T-helper 1 cell treated with Interleukin-12 subunit alpha and Interleukin-12 subunit beta and Interleukin-4 antibody, amounts not matched to agents 30 ng/mL and 1 ng/mL, for 36 hours (primary cell): Measurements from ENCODE around the gene NR2F6. TPM values are rescaled to one million over a fixed set of nuclear protein-coding genes. Genes with fewer than 3 reads are reported as not detected.

ENCODE experiments used
- intact Hi-C: fragments of 100-400 bp; cut with micrococcal nuclease; formaldehyde crosslinking; loops from one replicate; pipeline ENCODE4 v1.15.1; 2024
- total RNA-seq: library from RNA; stranded (reverse); gene quantifications from 2 replicates; pipeline ENCODE4 v1.2.3, GENCODE V29; 2022

NR2F6 gene
- total RNA-seq, 1 donor from 2014 or later, result 6.4 TPM

DNA sequence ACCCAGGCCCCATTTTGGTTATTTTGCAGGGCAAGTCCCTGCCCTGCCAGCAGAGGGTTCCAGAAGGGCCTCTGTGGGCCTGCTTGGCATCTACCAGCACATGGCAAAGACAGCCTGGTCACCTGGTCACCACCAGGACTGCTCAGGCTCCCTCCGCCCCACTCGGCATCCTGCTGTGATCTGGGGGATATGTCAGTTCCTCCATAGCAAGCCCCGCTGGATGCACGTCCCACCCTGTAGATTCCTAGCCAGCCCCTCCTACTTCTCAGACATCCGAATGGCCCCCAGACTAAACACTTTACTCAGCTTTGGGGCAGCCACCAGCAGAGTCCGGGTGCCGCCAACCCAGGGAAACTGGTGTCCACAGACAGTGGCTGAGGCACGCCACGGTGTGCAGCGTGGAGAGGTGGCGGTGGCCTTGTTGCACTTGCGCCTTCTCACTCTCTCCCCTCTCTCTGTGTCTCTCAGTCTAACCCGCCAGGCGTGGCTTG lies 62.4 kb downstream of the NR2F6 start:
- intact Hi-C loops, result no loop called here

Other genes starting within 250 kb of the NR2F6 start
- 0.22 and 0.44 TPM in 2 replicates for gene CPAMD8, start 219.1 kb downstream of the NR2F6 start, total RNA-seq
- 22.8 and 28.6 TPM in 2 replicates for gene HAUS8, start 170.5 kb downstream of the NR2F6 start, total RNA-seq
- 220 and 224 TPM in 2 replicates for gene MYO9B, start 170.1 kb downstream of the NR2F6 start, total RNA-seq
- 27.8 and 31.3 TPM in 2 replicates for gene USE1, start 30.6 kb downstream of the NR2F6 start, total RNA-seq
- 15.7 and 21.3 TPM in 2 replicates for gene OCEL1, start 19.7 kb downstream of the NR2F6 start, total RNA-seq
- 0.22 and 0.80 TPM in 2 replicates for gene USHBP1, start 18.8 kb upstream of the NR2F6 start, total RNA-seq
- 107 and 113 TPM in 2 replicates for gene BABAM1, start 21.5 kb upstream of the NR2F6 start, total RNA-seq
- gene ANKLE1, start 36.0 kb upstream of the NR2F6 start, total RNA-seq, result 3.7 and 4.5 TPM in 2 replicates
- 12.0 and 12.7 TPM in 2 replicates for gene ABHD8, start 57.5 kb upstream of the NR2F6 start, total RNA-seq
- gene MRPL34, start 60.0 kb upstream of the NR2F6 start, total RNA-seq, result 81.3 and 84.7 TPM in 2 replicates
- 44.5 and 45.8 TPM in 2 replicates for gene DDA1, start 63.6 kb upstream of the NR2F6 start, total RNA-seq
- 13.2 and 13.6 TPM in 2 replicates for gene ANO8, start 88.9 kb upstream of the NR2F6 start, total RNA-seq
- 32.3 and 36.9 TPM in 2 replicates for gene GTPBP3, start 91.6 kb upstream of the NR2F6 start, total RNA-seq
- 0.12 TPM in 1 of 2 replicates, not detected in the other for gene PLVAP, start 131.4 kb upstream of the NR2F6 start, total RNA-seq
- gene CCDC194, start 148.3 kb upstream of the NR2F6 start, total RNA-seq, result 4.1 and 4.5 TPM in 2 replicates
- 214 and 218 TPM in 2 replicates for gene BST2, start 159.7 kb upstream of the NR2F6 start, total RNA-seq
- gene MVB12A, start 174.1 kb upstream of the NR2F6 start, total RNA-seq, result 38.7 and 39.2 TPM in 2 replicates
- not detected in 2 replicates for gene TMEM221, start 202.7 kb upstream of the NR2F6 start, total RNA-seq
- not detected in 2 replicates for gene NXNL1, start 215.0 kb upstream of the NR2F6 start, total RNA-seq
- gene SLC27A1, start 224.6 kb upstream of the NR2F6 start, total RNA-seq, result 1.4 and 1.7 TPM in 2 replicates